ENCODE results near the gene FGFRL1. TPM values are rescaled to one million over a fixed set of nuclear protein-coding genes. Genes with fewer than 3 reads are reported as not detected.
A peak's percentile ranks its signal among the peaks of the same experiment; 100 is the strongest.

The FGFRL1 gene
- polyA plus RNA-seq, 2 of the 4 experiments (the other 2 are of a cell fraction), result 4.7 to 11.2 TPM

DNA sequence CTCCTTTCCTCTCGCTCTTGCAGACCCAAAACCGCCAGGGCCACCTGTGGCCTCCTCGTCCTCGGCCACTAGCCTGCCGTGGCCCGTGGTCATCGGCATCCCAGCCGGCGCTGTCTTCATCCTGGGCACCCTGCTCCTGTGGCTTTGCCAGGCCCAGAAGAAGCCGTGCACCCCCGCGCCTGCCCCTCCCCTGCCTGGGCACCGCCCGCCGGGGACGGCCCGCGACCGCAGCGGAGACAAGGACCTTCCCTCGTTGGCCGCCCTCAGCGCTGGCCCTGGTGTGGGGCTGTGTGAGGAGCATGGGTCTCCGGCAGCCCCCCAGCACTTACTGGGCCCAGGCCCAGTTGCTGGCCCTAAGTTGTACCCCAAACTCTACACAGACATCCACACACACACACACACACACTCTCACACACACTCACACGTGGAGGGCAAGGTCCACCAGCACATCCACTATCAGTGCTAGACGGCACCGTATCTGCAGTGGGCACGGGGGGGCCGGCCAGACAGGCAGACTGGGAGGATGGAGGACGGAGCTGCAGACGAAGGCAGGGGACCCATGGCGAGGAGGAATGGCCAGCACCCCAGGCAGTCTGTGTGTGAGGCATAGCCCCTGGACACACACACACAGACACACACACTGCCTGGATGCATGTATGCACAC is 13.6 kb downstream of the FGFRL1 start (continued):
- TF ChIP-seq, protein P1, sequence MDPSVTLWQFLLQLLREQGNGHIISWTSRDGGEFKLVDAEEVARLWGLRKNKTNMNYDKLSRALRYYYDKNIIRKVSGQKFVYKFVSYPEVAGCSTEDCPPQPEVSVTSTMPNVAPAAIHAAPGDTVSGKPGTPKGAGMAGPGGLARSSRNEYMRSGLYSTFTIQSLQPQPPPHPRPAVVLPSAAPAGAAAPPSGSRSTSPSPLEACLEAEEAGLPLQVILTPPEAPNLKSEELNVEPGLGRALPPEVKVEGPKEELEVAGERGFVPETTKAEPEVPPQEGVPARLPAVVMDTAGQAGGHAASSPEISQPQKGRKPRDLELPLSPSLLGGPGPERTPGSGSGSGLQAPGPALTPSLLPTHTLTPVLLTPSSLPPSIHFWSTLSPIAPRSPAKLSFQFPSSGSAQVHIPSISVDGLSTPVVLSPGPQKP (IDR thresholded peaks at IDR 0.05; ENCODE audit: low read depth, low read length), result no peak
- no peak for TF ChIP-seq REST (IDR thresholded peaks at IDR 0.05)
- no peak for TF ChIP-seq CHD2 (IDR thresholded peaks at IDR 0.05; ENCODE audit: low read length, partially characterized antibody)
- no peak for TF ChIP-seq JUN (IDR thresholded peaks at IDR 0.05)

DNA sequence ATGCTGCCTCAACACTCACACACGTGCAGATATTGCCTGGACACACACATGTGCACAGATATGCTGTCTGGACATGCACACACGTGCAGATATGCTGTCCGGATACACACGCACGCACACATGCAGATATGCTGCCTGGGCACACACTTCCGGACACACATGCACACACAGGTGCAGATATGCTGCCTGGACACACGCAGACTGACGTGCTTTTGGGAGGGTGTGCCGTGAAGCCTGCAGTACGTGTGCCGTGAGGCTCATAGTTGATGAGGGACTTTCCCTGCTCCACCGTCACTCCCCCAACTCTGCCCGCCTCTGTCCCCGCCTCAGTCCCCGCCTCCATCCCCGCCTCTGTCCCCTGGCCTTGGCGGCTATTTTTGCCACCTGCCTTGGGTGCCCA is 14.7 kb downstream of the FGFRL1 start:
- Histone ChIP-seq H3K4me2 (no peak overlapping the region), H3K9me3 (no peaks in the 10 kb centered on the region), H3K4me3 (no peak overlapping the region), H3K27ac (no peak overlapping the region), H3K4me1 (no peaks in the 10 kb centered on the region)
- TF ChIP-seq RCOR1 (IDR thresholded peaks at IDR 0.05; ENCODE audit: low read depth, low read length) (no peak), ZNF302 (CRISPR knock-in tag; IDR thresholded peaks at IDR 0.05) (no peak), CHD2 (IDR thresholded peaks at IDR 0.05; ENCODE audit: low read length, partially characterized antibody) (no peak)
- ChIA-PET POLR2A (no interaction called here), CTCF (no interaction called here)
- no peak for FAIRE-seq
- ATAC-seq, result peak in 1 of 2 experiments; percentile 44; a peak in 3 of 6 replicates
- WGBS (ENCODE audit: missing lambda C conversion rate), result 48% methylated on average over 17 of the region's 17 CpGs
- DNase-seq (ENCODE audit: low read depth in 1 of 2, low spot score in 1 of 2), result no peak

DNA sequence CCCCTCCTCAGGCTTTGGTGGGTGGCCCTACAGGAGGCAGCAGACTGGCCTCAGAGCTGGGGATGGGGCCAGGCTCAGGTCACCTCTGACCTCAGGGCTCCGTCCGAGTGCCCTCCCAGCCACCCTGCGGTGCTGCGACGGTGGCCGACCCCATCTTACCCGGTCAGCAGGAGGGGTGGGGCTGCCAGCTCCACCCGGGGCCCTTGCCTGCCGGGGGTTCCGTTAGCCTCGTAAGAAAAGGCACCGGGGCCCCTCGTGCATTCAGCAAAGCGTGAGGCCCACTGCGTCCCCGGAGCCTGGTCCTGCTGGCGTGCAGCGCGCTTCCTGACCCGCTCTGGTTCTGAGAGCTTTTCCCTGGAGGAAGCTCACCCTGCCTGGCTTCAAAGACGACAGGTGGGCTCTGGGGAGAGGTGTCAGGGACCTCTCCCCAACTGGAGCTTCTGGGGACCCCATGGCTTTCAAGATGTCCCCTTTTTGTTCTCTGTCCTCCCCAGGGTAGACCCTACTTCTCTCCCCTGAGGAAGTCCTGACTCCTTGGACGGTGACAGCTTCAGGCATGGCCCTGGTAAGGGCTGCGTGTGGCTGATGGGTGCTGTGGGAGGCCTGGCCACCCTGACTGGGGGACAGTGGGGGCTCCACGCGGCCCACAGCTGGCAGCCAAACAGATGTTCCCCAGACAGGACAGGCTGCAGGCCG is 15.9 kb downstream of the FGFRL1 start:
- CTCF ChIA-PET, result no interaction called here
- ATAC-seq, result no peak; a peak in 2 of 6 replicates
- no peak overlapping the region for H3K4me3 ChIP-seq
- TF ChIP-seq PHF8 (IDR thresholded peaks at IDR 0.05; ENCODE audit: borderline replicate concordance, low read depth), result no peak
- WGBS (ENCODE audit: missing lambda C conversion rate), result 95% methylated on average over 11 of the region's 26 CpGs
- DNase-seq (ENCODE audit: low read depth in 1 of 2, low spot score in 1 of 2), result no peak
- POLR2A ChIA-PET, result no interaction called here
- H3K4me2 ChIP-seq, result no peak overlapping the region
- no peak for FAIRE-seq
- no peak overlapping the region for H3K27ac ChIP-seq
- H3K9me3 ChIP-seq, result no peaks in the 10 kb centered on the region
- H3K4me1 ChIP-seq, result no peaks in the 10 kb centered on the region

DNA sequence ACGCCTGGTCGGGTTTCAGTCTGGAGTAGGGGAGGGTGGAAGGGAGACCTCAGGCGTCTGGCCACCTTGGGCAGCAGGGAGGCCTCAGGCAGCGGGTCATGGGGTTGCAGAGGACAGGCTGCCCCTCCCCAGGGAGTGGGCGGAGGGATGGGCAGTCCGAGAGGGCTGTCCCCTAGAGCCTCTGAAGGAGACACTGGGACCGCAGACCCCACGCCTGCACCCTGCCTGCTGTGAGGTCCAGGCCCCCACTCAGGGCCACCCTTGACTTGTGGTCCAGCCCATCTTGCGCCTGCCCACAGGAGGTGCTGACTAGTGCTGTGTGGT is 16.5 kb downstream of the FGFRL1 start:
- no peak overlapping the region for H3K4me3 ChIP-seq
- H3K4me1 ChIP-seq, result no peaks in the 10 kb centered on the region
- TF ChIP-seq MYC (IDR thresholded peaks at IDR 0.05; ENCODE audit: borderline replicate concordance, low read length) (no peak), HDAC2 (IDR thresholded peaks at IDR 0.05) (no peak), GATA3 (IDR thresholded peaks at IDR 0.05; ENCODE audit: borderline replicate concordance) (no peak)
- ChIA-PET POLR2A (no interaction called here), CTCF (no interaction called here)
- FAIRE-seq (no peak), DNase-seq (ENCODE audit: low read depth in 1 of 2, low spot score in 1 of 2) (no peak), ATAC-seq (peak in 1 of 2 experiments; percentile 6; a peak in 2 of 6 replicates)
- H3K4me2 ChIP-seq, result no peak overlapping the region
- no CpG with 5 or more reads among the region's 9 CpGs for WGBS (ENCODE audit: missing lambda C conversion rate)
- H3K9me3 ChIP-seq, result no peaks in the 10 kb centered on the region
- H3K27ac ChIP-seq, result no peak overlapping the region

- 93% methylated on average over 22 of the region's 36 CpGs for WGBS (ENCODE audit: missing lambda C conversion rate)
- TF ChIP-seq MAX (IDR thresholded peaks at IDR 0.05), result peak; percentile 17; the same call in 1 of the 2 replicates
- TF ChIP-seq CBX2 (IDR thresholded peaks at IDR 0.05; ENCODE audit: borderline replicate concordance, low read depth), result no peak
- CTCF ChIA-PET, result no interaction called here
- no peak overlapping the region for H3K4me3 ChIP-seq
- no peak overlapping the region for H3K4me2 ChIP-seq
- H3K27ac ChIP-seq, result no peak overlapping the region
- no peak for FAIRE-seq
- no peaks in the 10 kb centered on the region for H3K4me1 ChIP-seq
- no peaks in the 10 kb centered on the region for H3K9me3 ChIP-seq
- POLR2A ChIA-PET, result no interaction called here
- no peak for DNase-seq (ENCODE audit: low read depth in 1 of 2, low spot score in 1 of 2)
- no peak for ATAC-seq
Measured at GRCh38 chr4:1028574-1029220, 17.3 kb downstream of the FGFRL1 start.
